HepG2 (cell line): ENCODE measurements around the gene WNK2. TPM values are rescaled to one million over a fixed set of nuclear protein-coding genes. Genes with fewer than 3 reads are reported as not detected.

Experiments
- CEBPG ChIP-seq: IDR thresholded peaks from 2 replicates; pipeline ENCODE4 v1.6.1; 2016
- FOXO4 ChIP-seq: sonication (generic); formaldehyde crosslinking; conservative IDR thresholded peaks from 2 replicates; pipeline ENCODE4 v1.8.1; 2023; ENCODE audit warnings: missing genetic modification reagents
- FUBP1 ChIP-seq: sonication (generic); formaldehyde crosslinking; IDR thresholded peaks from 2 replicates; pipeline ENCODE4 v1.5.1; 2020; ENCODE audit warnings: missing genetic modification reagents, mild to moderate bottlenecking, borderline replicate concordance
- GABPB1 ChIP-seq: IDR thresholded peaks from 2 replicates; pipeline ENCODE4 v1.6.1; 2016; ENCODE audit warnings: mild to moderate bottlenecking, missing genetic modification reagents, moderate library complexity, missing compliant biosample characterization
- MAX ChIP-seq: IDR thresholded peaks from 2 replicates; pipeline ENCODE4 v1.6.1; 2012; ENCODE audit warnings: inconsistent platforms
- MEF2D ChIP-seq: sonication (generic); formaldehyde crosslinking; IDR thresholded peaks from 2 replicates; pipeline ENCODE4 v1.5.1; 2020; ENCODE audit warnings: mild to moderate bottlenecking, missing genetic modification reagents
- RCOR2 ChIP-seq: IDR thresholded peaks from 2 replicates; pipeline ENCODE4 v1.6.1; 2016; ENCODE audit warnings: missing biosample characterization, missing genetic modification reagents
- ZBTB38 ChIP-seq: sonication (generic); formaldehyde crosslinking; IDR thresholded peaks from 2 replicates; pipeline ENCODE4 v1.5.1; 2020; ENCODE audit warnings: mild to moderate bottlenecking, missing genetic modification reagents
- ZNF235 ChIP-seq: sonication (generic); formaldehyde crosslinking; IDR thresholded peaks from 2 replicates; pipeline ENCODE4 v1.8.1; 2023; ENCODE audit warnings: mild to moderate bottlenecking, missing genetic modification reagents, borderline replicate concordance
- ZNF737 ChIP-seq: sonication (generic); formaldehyde crosslinking; IDR thresholded peaks from 2 replicates; pipeline ENCODE4 v1.5.0; 2020; ENCODE audit warnings: missing genetic modification reagents, mild to moderate bottlenecking, borderline replicate concordance
- ZNF75D ChIP-seq: sonication (generic); formaldehyde crosslinking; IDR thresholded peaks from 2 replicates; pipeline ENCODE4 v1.8.1; 2023; ENCODE audit warnings: missing genetic modification reagents, mild to moderate bottlenecking, borderline replicate concordance
- polyA plus RNA-seq, 8 experiments: library from polyadenylated mRNA; depleted of rRNA in 3 of 8; stranded (reverse) in 7 of 8; unstranded in 1 of 8; fragments of >200 nt; fragmentation: Illumina TruSeq in 4 of 8; extraction: Trizol in 4 of 8; gene quantifications; 2 replicates each; pipeline versions ENCODE4 v1.2.1 to v1.2.3, GENCODE V29; 2011 to 2016; ENCODE audit warnings: low read depth in 4 of 8, missing spikeins in 1 of 8, mixed read lengths in 1 of 8; ENCODE audit not compliant: insufficient read depth in 1 of 8
- total RNA-seq, 5 experiments: library from RNA; depleted of rRNA; stranded (reverse); fragments of >200 nt; fragmentation: Illumina TruSeq; extraction: Trizol; gene quantifications; 2 replicates each; pipeline ENCODE4 v1.2.3, GENCODE V29; 2016; ENCODE audit warnings: low read depth in 1 of 5
- TF ChIP-seq, protein P1 (sequence below), 2 experiments: fragments of 450-650 bp in 1 of 2; sonication (generic) in 1 of 2; formaldehyde crosslinking in 1 of 2; IDR thresholded peaks; 2 replicates each; pipeline versions ENCODE4 v1.6.1 to v1.8.0; 2016 to 2022; ENCODE audit warnings: antibody characterized with exemption in 1 of 2, mild to moderate bottlenecking in 1 of 2, missing genetic modification reagents in 1 of 2
- TF ChIP-seq, protein P2 (sequence below): sonication (generic); formaldehyde crosslinking; IDR thresholded peaks from 2 replicates; pipeline ENCODE4 v1.8.1; 2023; ENCODE audit warnings: mild to moderate bottlenecking, missing genetic modification reagents, borderline replicate concordance
- TF ChIP-seq, protein P3 (sequence below): sonication (generic); formaldehyde crosslinking; IDR thresholded peaks from 2 replicates; pipeline ENCODE4 v1.4.0; 2020; ENCODE audit warnings: missing genetic modification reagents

The WNK2 gene
- total and polyA plus RNA-seq, 2 of the 13 experiments (the other 11 are each of a cell fraction or from before 2014, with no cell fraction given) = 10.5 to 12.0 TPM

- no peak for TF ChIP-seq FUBP1
- TF ChIP-seq ZNF235 = no peak
- no peak for TF ChIP-seq RCOR2 (CRISPR knock-in tag)
- TF ChIP-seq ZBTB38 = 0 out of 2 replicates have a peak, but pooled peaks have one; percentile 32
- peak; percentile 75 for TF ChIP-seq MAX
- no peak for TF ChIP-seq FOXO4 (CRISPR knock-in tag)
- TF ChIP-seq CEBPG (CRISPR knock-in tag) = no peak
- no peak for TF ChIP-seq MEF2D
- TF ChIP-seq, protein P1, sequence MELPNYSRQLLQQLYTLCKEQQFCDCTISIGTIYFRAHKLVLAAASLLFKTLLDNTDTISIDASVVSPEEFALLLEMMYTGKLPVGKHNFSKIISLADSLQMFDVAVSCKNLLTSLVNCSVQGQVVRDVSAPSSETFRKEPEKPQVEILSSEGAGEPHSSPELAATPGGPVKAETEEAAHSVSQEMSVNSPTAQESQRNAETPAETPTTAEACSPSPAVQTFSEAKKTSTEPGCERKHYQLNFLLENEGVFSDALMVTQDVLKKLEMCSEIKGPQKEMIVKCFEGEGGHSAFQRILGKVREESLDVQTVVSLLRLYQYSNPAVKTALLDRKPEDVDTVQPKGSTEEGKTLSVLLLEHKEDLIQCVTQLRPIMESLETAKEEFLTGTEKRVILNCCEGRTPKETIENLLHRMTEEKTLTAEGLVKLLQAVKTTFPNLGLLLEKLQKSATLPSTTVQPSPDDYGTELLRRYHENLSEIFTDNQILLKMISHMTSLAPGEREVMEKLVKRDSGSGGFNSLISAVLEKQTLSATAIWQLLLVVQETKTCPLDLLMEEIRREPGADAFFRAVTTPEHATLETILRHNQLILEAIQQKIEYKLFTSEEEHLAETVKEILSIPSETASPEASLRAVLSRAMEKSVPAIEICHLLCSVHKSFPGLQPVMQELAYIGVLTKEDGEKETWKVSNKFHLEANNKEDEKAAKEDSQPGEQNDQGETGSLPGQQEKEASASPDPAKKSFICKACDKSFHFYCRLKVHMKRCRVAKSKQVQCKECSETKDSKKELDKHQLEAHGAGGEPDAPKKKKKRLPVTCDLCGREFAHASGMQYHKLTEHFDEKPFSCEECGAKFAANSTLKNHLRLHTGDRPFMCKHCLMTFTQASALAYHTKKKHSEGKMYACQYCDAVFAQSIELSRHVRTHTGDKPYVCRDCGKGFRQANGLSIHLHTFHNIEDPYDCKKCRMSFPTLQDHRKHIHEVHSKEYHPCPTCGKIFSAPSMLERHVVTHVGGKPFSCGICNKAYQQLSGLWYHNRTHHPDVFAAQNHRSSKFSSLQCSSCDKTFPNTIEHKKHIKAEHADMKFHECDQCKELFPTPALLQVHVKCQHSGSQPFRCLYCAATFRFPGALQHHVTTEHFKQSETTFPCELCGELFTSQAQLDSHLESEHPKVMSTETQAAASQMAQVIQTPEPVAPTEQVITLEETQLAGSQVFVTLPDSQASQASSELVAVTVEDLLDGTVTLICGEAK (IDR thresholded peaks at IDR 0.05) = no peak
- TF ChIP-seq, protein P1 (CRISPR knock-in tag; IDR thresholded peaks at IDR 0.05) = peak; percentile 25; the same call in 1 of the 2 replicates
- TF ChIP-seq, protein P2, sequence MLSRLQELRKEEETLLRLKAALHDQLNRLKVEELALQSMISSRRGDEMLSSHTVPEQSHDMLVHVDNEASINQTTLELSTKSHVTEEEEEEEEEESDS = no peak
- TF ChIP-seq ZNF75D (CRISPR knock-in tag) = no peak
- TF ChIP-seq, protein P3, sequence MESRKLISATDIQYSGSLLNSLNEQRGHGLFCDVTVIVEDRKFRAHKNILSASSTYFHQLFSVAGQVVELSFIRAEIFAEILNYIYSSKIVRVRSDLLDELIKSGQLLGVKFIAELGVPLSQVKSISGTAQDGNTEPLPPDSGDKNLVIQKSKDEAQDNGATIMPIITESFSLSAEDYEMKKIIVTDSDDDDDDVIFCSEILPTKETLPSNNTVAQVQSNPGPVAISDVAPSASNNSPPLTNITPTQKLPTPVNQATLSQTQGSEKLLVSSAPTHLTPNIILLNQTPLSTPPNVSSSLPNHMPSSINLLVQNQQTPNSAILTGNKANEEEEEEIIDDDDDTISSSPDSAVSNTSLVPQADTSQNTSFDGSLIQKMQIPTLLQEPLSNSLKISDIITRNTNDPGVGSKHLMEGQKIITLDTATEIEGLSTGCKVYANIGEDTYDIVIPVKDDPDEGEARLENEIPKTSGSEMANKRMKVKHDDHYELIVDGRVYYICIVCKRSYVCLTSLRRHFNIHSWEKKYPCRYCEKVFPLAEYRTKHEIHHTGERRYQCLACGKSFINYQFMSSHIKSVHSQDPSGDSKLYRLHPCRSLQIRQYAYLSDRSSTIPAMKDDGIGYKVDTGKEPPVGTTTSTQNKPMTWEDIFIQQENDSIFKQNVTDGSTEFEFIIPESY (CRISPR knock-in tag) = 0 out of 2 replicates have a peak, but pooled peaks have one; percentile 22
- no peak for TF ChIP-seq ZNF737
- peak; percentile 18; the same call in 1 of the 2 replicates for TF ChIP-seq GABPB1 (CRISPR knock-in tag)
Observed at GRCh38 chr9:93326654-93327053, 142.7 kb downstream of the WNK2 start (continued).
